ENCODE data around the gene PIM1.

The PIM1 gene

GRCh38 chr6:37221585-37222124 is 51.7 kb downstream of the PIM1 start:
- no peak for DNase-seq

GRCh38 chr6:37222125-37222967 is 52.4 kb downstream of the PIM1 start:
- DNase-seq, result peak; percentile 92

DNA sequence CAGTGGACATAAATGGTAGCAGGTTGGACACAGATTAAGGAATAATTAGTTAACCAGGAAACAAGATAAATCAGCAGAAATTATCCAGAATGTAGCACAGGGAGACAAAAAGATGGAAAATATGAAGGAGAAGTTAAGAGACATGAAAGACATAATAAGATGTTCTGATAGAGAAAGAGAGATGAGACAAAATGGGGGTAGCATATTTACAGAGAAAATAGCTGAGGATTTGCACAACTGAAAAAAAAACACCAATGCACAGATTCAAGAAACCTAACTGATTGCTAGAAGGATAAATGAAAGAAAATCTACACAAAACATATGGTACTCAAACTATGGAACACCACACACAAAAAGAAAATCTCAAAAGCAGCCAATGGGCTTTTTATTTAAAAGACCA is 53.0 kb downstream of the PIM1 start:
- no peak for DNase-seq

Data from right kidney (tissue), 1 donor.